ENCODE results near the gene NEK2.

NEK2 gene

GRCh38 chr1:211621447-211622198 is 53.8 kb downstream of the NEK2 start:
- Histone ChIP-seq H3F3A (ENCODE audit: low read depth) (peaks cover 11% of the 10 kb centered on the region; the same call in 1 of the 2 replicates), H3K9me3 (ENCODE audit: insufficient read depth, low read depth, low read length) (no peaks in the 10 kb centered on the region), H4K20me1 (ENCODE audit: insufficient read depth, low read length, poor library complexity, severe bottlenecking) (no peaks in the 10 kb centered on the region)

GRCh38 chr1:211620097-211620496 is 55.3 kb downstream of the NEK2 start:
- Histone ChIP-seq H3K9me2 (replicated peaks; ENCODE audit: low read depth, low read length) (no peaks in the 10 kb centered on the region), H3K27me3 (ENCODE audit: insufficient read depth, low read length, poor library complexity, severe bottlenecking) (no peaks in the 10 kb centered on the region), H3K4me3 (ENCODE audit: low read length, poor library complexity, severe bottlenecking) (no peak overlapping the region), H3F3A (ENCODE audit: low read depth) (peaks cover 11% of the 10 kb centered on the region; the same call in 1 of the 2 replicates), H3K36me3 (ENCODE audit: insufficient read depth, low read length) (no peaks in the 10 kb centered on the region), H3K4me2 (ENCODE audit: low read depth, low read length, poor library complexity, severe bottlenecking) (no peak overlapping the region), H3K4me1 (ENCODE audit: insufficient read depth, low read length, poor library complexity, severe bottlenecking) (peaks cover 21% of the 10 kb centered on the region), H3K9ac (ENCODE audit: low read depth, low read length, poor library complexity, severe bottlenecking) (no peak overlapping the region), H2AFZ (ENCODE audit: low read length) (no peak overlapping the region), H4K20me1 (ENCODE audit: insufficient read depth, low read length, poor library complexity, severe bottlenecking) (no peaks in the 10 kb centered on the region), H3K9me3 (ENCODE audit: insufficient read depth, low read depth, low read length) (no peaks in the 10 kb centered on the region), H3K79me2 (ENCODE audit: insufficient read depth, low read length) (no peaks in the 10 kb centered on the region)
- TF ChIP-seq CTCF (conservative IDR thresholded peaks at IDR 0.05; ENCODE audit: low read length) (no peak), EZH2phosphoT487 (IDR thresholded peaks at IDR 0.05; ENCODE audit: borderline replicate concordance) (no peak)

More at GRCh38 chr1:211621447-211622198, 53.8 kb downstream of the NEK2 start:
- no peak overlapping the region for H2AFZ ChIP-seq (ENCODE audit: low read length)
- no peak for TF ChIP-seq CTCF (conservative IDR thresholded peaks at IDR 0.05; ENCODE audit: low read length)
- TF ChIP-seq EZH2phosphoT487 (IDR thresholded peaks at IDR 0.05; ENCODE audit: borderline replicate concordance): no peak
- no peak overlapping the region for H3K4me3 ChIP-seq (ENCODE audit: low read length, poor library complexity, severe bottlenecking)
- no peak overlapping the region for H3K9ac ChIP-seq (ENCODE audit: low read depth, low read length, poor library complexity, severe bottlenecking)
- peaks cover 21% of the 10 kb centered on the region for H3K4me1 ChIP-seq (ENCODE audit: insufficient read depth, low read length, poor library complexity, severe bottlenecking)
- H3K79me2 ChIP-seq (ENCODE audit: insufficient read depth, low read length): no peaks in the 10 kb centered on the region
- H3K36me3 ChIP-seq (ENCODE audit: insufficient read depth, low read length): no peaks in the 10 kb centered on the region
- H3K9me2 ChIP-seq (replicated peaks; ENCODE audit: low read depth, low read length): no peaks in the 10 kb centered on the region
- H3K4me2 ChIP-seq (ENCODE audit: low read depth, low read length, poor library complexity, severe bottlenecking): no peak overlapping the region
- H3K27me3 ChIP-seq (ENCODE audit: insufficient read depth, low read length, poor library complexity, severe bottlenecking): no peaks in the 10 kb centered on the region

- H3K36me3 ChIP-seq (ENCODE audit: insufficient read depth, low read length): no peaks in the 10 kb centered on the region
- H3K9ac ChIP-seq (ENCODE audit: low read depth, low read length, poor library complexity, severe bottlenecking): no peak overlapping the region
- H3K9me3 ChIP-seq (ENCODE audit: insufficient read depth, low read depth, low read length): no peaks in the 10 kb centered on the region
- peaks cover 21% of the 10 kb centered on the region for H3K4me1 ChIP-seq (ENCODE audit: insufficient read depth, low read length, poor library complexity, severe bottlenecking)
- no peaks in the 10 kb centered on the region for H4K20me1 ChIP-seq (ENCODE audit: insufficient read depth, low read length, poor library complexity, severe bottlenecking)
- H3K4me2 ChIP-seq (ENCODE audit: low read depth, low read length, poor library complexity, severe bottlenecking): no peak overlapping the region
- no peaks in the 10 kb centered on the region for H3K79me2 ChIP-seq (ENCODE audit: insufficient read depth, low read length)
- H3K9me2 ChIP-seq (replicated peaks; ENCODE audit: low read depth, low read length): no peaks in the 10 kb centered on the region
- no peak overlapping the region for H2AFZ ChIP-seq (ENCODE audit: low read length)
- TF ChIP-seq EZH2phosphoT487 (IDR thresholded peaks at IDR 0.05; ENCODE audit: borderline replicate concordance): no peak
- TF ChIP-seq CTCF (conservative IDR thresholded peaks at IDR 0.05; ENCODE audit: low read length): no peak
- peaks cover 11% of the 10 kb centered on the region; the same call in 1 of the 2 replicates for H3F3A ChIP-seq (ENCODE audit: low read depth)
- no peaks in the 10 kb centered on the region for H3K27me3 ChIP-seq (ENCODE audit: insufficient read depth, low read length, poor library complexity, severe bottlenecking)
- H3K4me3 ChIP-seq (ENCODE audit: low read length, poor library complexity, severe bottlenecking): no peak overlapping the region
These were observed 56.1 kb downstream of the NEK2 start for GRCh38 chr1:211619033-211619996.
